ENCODE data around the gene NKAIN2.

NKAIN2 gene

GRCh38 chr6:123808556-123808955 is 4.9 kb downstream of the NKAIN2 start:
- H3K9me2 ChIP-seq (replicated peaks; ENCODE audit: insufficient read depth, low read length), result no peaks in the 10 kb centered on the region
- H3K4me2 ChIP-seq (ENCODE audit: low read depth, low read length, poor library complexity, severe bottlenecking), result no peak overlapping the region
- no peak overlapping the region for H3K9ac ChIP-seq (ENCODE audit: low read length)
- no peak overlapping the region for H3K27ac ChIP-seq (ENCODE audit: low read depth, low read length)
- H4K20me1 ChIP-seq (ENCODE audit: low read depth, low read length), result no peaks in the 10 kb centered on the region
- no peaks in the 10 kb centered on the region for H3K79me2 ChIP-seq (ENCODE audit: insufficient read depth, low read length)
- TF ChIP-seq EZH2phosphoT487 (conservative IDR thresholded peaks at IDR 0.05; ENCODE audit: low read length) (no peak), CTCF (IDR thresholded peaks at IDR 0.05; ENCODE audit: insufficient read depth, low read length, poor library complexity, severe bottlenecking) (no peak)
- H3K4me3 ChIP-seq (ENCODE audit: insufficient read depth, low read length, poor library complexity, severe bottlenecking), result no peak overlapping the region
- H3K36me3 ChIP-seq (ENCODE audit: low read length), result no peaks in the 10 kb centered on the region
- H3K27me3 ChIP-seq (ENCODE audit: low read length), result no peaks in the 10 kb centered on the region
- H3K9me3 ChIP-seq (ENCODE audit: insufficient read depth, low read length), result no peaks in the 10 kb centered on the region
- no peak overlapping the region for H2AFZ ChIP-seq (ENCODE audit: low read depth, low read length, severe bottlenecking)
- H3F3A ChIP-seq (ENCODE audit: insufficient read depth), result no peaks in the 10 kb centered on the region

GRCh38 chr6:123810214-123810613 is 6.5 kb downstream of the NKAIN2 start:
- Histone ChIP-seq H3K36me3 (ENCODE audit: low read length) (no peaks in the 10 kb centered on the region), H3K27me3 (ENCODE audit: low read length) (no peaks in the 10 kb centered on the region), H3K9ac (ENCODE audit: low read length) (no peak overlapping the region), H2AFZ (ENCODE audit: low read depth, low read length, severe bottlenecking) (no peak overlapping the region), H3K9me2 (replicated peaks; ENCODE audit: insufficient read depth, low read length) (no peaks in the 10 kb centered on the region), H3K79me2 (ENCODE audit: insufficient read depth, low read length) (no peaks in the 10 kb centered on the region), H3K27ac (ENCODE audit: low read depth, low read length) (no peak overlapping the region), H3F3A (ENCODE audit: insufficient read depth) (no peaks in the 10 kb centered on the region), H3K4me3 (ENCODE audit: insufficient read depth, low read length, poor library complexity, severe bottlenecking) (no peak overlapping the region), H3K9me3 (ENCODE audit: insufficient read depth, low read length) (no peaks in the 10 kb centered on the region), H4K20me1 (ENCODE audit: low read depth, low read length) (no peaks in the 10 kb centered on the region), H3K4me2 (ENCODE audit: low read depth, low read length, poor library complexity, severe bottlenecking) (no peak overlapping the region)
- TF ChIP-seq CTCF (IDR thresholded peaks at IDR 0.05; ENCODE audit: insufficient read depth, low read length, poor library complexity, severe bottlenecking) (no peak), EZH2phosphoT487 (conservative IDR thresholded peaks at IDR 0.05; ENCODE audit: low read length) (no peak)

- H3K4me3 ChIP-seq (ENCODE audit: insufficient read depth, low read length, poor library complexity, severe bottlenecking), result no peak overlapping the region
Observed at GRCh38 chr6:123810948-123811347, 7.3 kb downstream of the NKAIN2 start.

More at GRCh38 chr6:123810948-123811347, 7.3 kb downstream of the NKAIN2 start:
- Histone ChIP-seq H3K9ac (ENCODE audit: low read length) (no peak overlapping the region), H3K36me3 (ENCODE audit: low read length) (no peaks in the 10 kb centered on the region), H3K27ac (ENCODE audit: low read depth, low read length) (no peak overlapping the region), H3K27me3 (ENCODE audit: low read length) (no peaks in the 10 kb centered on the region), H3K9me2 (replicated peaks; ENCODE audit: insufficient read depth, low read length) (no peaks in the 10 kb centered on the region), H3K9me3 (ENCODE audit: insufficient read depth, low read length) (no peaks in the 10 kb centered on the region), H2AFZ (ENCODE audit: low read depth, low read length, severe bottlenecking) (no peak overlapping the region), H3K4me2 (ENCODE audit: low read depth, low read length, poor library complexity, severe bottlenecking) (no peak overlapping the region), H3F3A (ENCODE audit: insufficient read depth) (no peaks in the 10 kb centered on the region), H4K20me1 (ENCODE audit: low read depth, low read length) (no peaks in the 10 kb centered on the region), H3K79me2 (ENCODE audit: insufficient read depth, low read length) (no peaks in the 10 kb centered on the region)
- TF ChIP-seq CTCF (IDR thresholded peaks at IDR 0.05; ENCODE audit: insufficient read depth, low read length, poor library complexity, severe bottlenecking) (no peak), EZH2phosphoT487 (conservative IDR thresholded peaks at IDR 0.05; ENCODE audit: low read length) (no peak)
